CD8-positive, alpha-beta memory T cell (primary cell): ENCODE data around the gene YIF1A. TPM values are rescaled to one million over a fixed set of nuclear protein-coding genes. Genes with fewer than 3 reads are reported as not detected.
A peak's percentile ranks its signal among the peaks of the same experiment; 100 is the strongest.

Experiments
- CTCF ChIA-PET: fragments of 350-600 bp; sonication (Branson Sonifier 250); formaldehyde crosslinking; loops from one replicate; lab custom pipeline; 2021; ENCODE audit warnings: antibody characterized with exemption; lab: Charles Lee
- POLR2A ChIA-PET: fragments of 350-600 bp; sonication (Branson Sonifier 250); formaldehyde crosslinking; loops from one replicate; lab custom pipeline; 2021; ENCODE audit warnings: antibody characterized with exemption; lab: Charles Lee
- DNase-seq, 5 donors: peaks; one replicate each; pipeline versions ENCODE4 v3.0.0 to v3.0.0-alpha.2; 2020 to 2022; ENCODE audit warnings: mixed read lengths in 1 of 5
- H3K27ac ChIP-seq: one replicate; pipeline ENCODE4 v1.7.0; 2013; ENCODE audit warnings: low read depth, mild to moderate bottlenecking, low read length, moderate library complexity
- H3K27me3 ChIP-seq: 2 replicates; pipeline ENCODE4 v1.7.0; 2013; ENCODE audit warnings: low read length, mild to moderate bottlenecking; ENCODE audit not compliant: insufficient read depth, poor library complexity, severe bottlenecking
- H3K36me3 ChIP-seq: 2 replicates; pipeline ENCODE4 v1.7.0; 2013; ENCODE audit warnings: mild to moderate bottlenecking, low read length, moderate library complexity; ENCODE audit not compliant: insufficient read depth
- H3K4me1 ChIP-seq: 2 replicates; pipeline ENCODE4 v1.7.0; 2013; ENCODE audit warnings: mild to moderate bottlenecking, low read length, moderate library complexity; ENCODE audit not compliant: insufficient read depth
- H3K4me3 ChIP-seq: 2 replicates; pipeline ENCODE4 v1.7.0; 2013; ENCODE audit warnings: mild to moderate bottlenecking, low read length
- H3K9me3 ChIP-seq: 2 replicates; pipeline ENCODE4 v1.7.0; 2013; ENCODE audit warnings: mild to moderate bottlenecking, low read length
- H3K27ac Mint-ChIP-seq, 8 donors: one replicate each; pipeline ENCODE4 v1.8.0; 2020 to 2021; ENCODE audit warnings: mixed read lengths in 8 of 8, mild to moderate bottlenecking in 6 of 8, inconsistent platforms in 3 of 8, moderate library complexity in 3 of 8
- H3K27me3 Mint-ChIP-seq, 2 donors: one replicate each; pipeline ENCODE4 v1.8.0; 2020 to 2021; ENCODE audit warnings: mixed read lengths in 2 of 2, mild to moderate bottlenecking in 1 of 2, moderate library complexity in 1 of 2
- H3K36me3 Mint-ChIP-seq, 3 donors: one replicate each; pipeline ENCODE4 v1.8.0; 2020 to 2021; ENCODE audit warnings: mixed read lengths in 3 of 3, inconsistent platforms in 1 of 3, mild to moderate bottlenecking in 1 of 3
- H3K4me1 Mint-ChIP-seq, 3 donors: one replicate each; pipeline ENCODE4 v1.8.0; 2020 to 2021; ENCODE audit warnings: mixed read lengths in 3 of 3, inconsistent platforms in 1 of 3, mild to moderate bottlenecking in 1 of 3
- H3K4me3 Mint-ChIP-seq, 7 donors: one replicate each; pipeline ENCODE4 v1.8.0; 2020 to 2021; ENCODE audit warnings: mixed read lengths in 7 of 7, mild to moderate bottlenecking in 6 of 7, moderate library complexity in 4 of 7, inconsistent platforms in 2 of 7
- H3K9me3 Mint-ChIP-seq, 5 donors: one replicate each; pipeline ENCODE4 v1.8.0; 2020 to 2022; ENCODE audit warnings: mixed read lengths in 5 of 5, mild to moderate bottlenecking in 3 of 5, moderate library complexity in 2 of 5, inconsistent platforms in 1 of 5
- polyA plus RNA-seq: library from polyadenylated mRNA; unstranded; fragments of 300-500 nt; fragmentation: Illumina TruSeq; gene quantifications from one replicate; pipeline ENCODE4 v1.2.3, GENCODE V29; 2021
- total RNA-seq, 2 experiments: library from RNA; stranded (reverse); gene quantifications; one replicate each; pipeline ENCODE4 v1.2.3, GENCODE V29; 2021

YIF1A gene
- total and polyA plus RNA-seq, 3 experiments from 2014 or later = 61.7 to 97.3 (median 96.5) TPM

DNA sequence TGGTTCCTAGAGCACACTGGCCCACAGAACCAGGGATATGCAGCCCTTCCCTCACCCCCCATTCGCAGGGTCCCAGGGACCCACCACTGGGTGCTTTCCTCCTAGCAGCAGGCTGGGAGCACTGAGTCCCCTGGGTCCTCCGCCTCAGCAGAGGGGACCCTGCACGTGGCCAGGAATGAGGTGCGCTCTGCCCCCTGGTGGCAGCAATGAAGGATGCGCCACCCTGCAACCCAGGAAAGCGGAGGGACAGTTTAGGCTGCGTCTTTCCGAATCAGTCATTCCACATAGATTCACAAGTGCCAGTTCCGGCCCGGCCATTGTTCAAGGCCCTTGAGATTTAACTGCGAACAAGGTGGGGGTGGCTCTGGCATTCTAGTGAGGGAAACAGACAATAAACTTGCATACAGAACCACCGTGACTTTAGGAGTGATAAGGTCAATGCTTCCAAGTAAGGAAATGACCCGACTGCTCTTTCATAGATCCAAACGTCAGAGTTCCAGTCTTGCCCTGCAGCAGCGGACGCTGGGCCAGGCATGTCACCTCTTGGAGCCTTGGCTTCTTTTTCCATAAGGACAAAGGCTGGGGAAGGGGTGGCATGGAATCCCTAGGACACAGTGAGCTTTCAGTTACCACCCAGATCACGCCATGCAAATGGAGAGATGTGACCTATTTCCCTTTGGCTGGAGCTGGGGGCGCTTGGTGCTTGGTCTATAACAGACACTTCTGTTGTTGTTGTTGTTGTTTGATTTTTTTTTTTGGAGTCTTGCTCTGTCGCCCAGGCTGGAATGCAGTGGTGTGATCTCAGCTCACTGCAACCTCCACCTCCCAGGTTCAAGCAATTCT lies 39.6 kb upstream of the YIF1A start:
- Histone ChIP-seq H3K36me3 (no peaks in the 10 kb centered on the region), H3K4me1 (peaks cover 40% of the 10 kb centered on the region), H3K27ac (peak overlapping the region; percentile 22), H3K27me3 (no peaks in the 10 kb centered on the region), H3K4me3 (peak overlapping the region; percentile 38), H3K9me3 (no peaks in the 10 kb centered on the region)
- Mint-ChIP-seq H3K4me3 (peak overlapping the region; percentile 15 to 70 (median 57)), H3K36me3 (peaks cover 0 to 7% (median 0%) of the 10 kb centered on the region in 3 donors), H3K27ac (peak overlapping the region; percentile 79 to 94 (median 92)), H3K9me3 (no peaks in the 10 kb centered on the region), H3K27me3 (peaks cover 0 to 3% of the 10 kb centered on the region in 2 donors), H3K4me1 (peaks cover 35 to 51% (median 37%) of the 10 kb centered on the region in 3 donors)
- POLR2A ChIA-PET = interaction anchor here (1.6 kb wide), 1 partner anchor 16 kb away, joined by 6 read pairs; no protein-coding TSS in a partner anchor
- DNase-seq = peak; percentile 70 to 85 (median 79)
- CTCF ChIA-PET = interaction anchor here (0.7 to 2.5 kb wide), 7 partner anchors 11 to 61 kb away, joined by 3 to 46 read pairs (median 6); partner anchors contain the start of genes BRMS1 and CD248

- ChIA-PET CTCF (no interaction called here), POLR2A (no interaction called here)
- no peaks in the 10 kb centered on the region for H3K36me3 ChIP-seq
- H3K4me1 ChIP-seq = peaks cover 40% of the 10 kb centered on the region
- Mint-ChIP-seq H3K27ac (peak overlapping the region; percentile 79 to 94 (median 92)), H3K4me3 (peak overlapping the region in 6 of 7 donors; percentile 35 to 70 (median 58)), H3K4me1 (peaks cover 38 to 51% (median 40%) of the 10 kb centered on the region in 3 donors), H3K9me3 (no peaks in the 10 kb centered on the region), H3K36me3 (peaks cover 0 to 5% (median 0%) of the 10 kb centered on the region in 3 donors), H3K27me3 (peaks cover 0 to 3% of the 10 kb centered on the region in 2 donors)
- no peaks in the 10 kb centered on the region for H3K9me3 ChIP-seq
- peak overlapping the region; percentile 2 for H3K4me3 ChIP-seq
- no peaks in the 10 kb centered on the region for H3K27me3 ChIP-seq
- DNase-seq = peak in 4 of 5 donors; percentile 50 to 83 (median 68)
- H3K27ac ChIP-seq = peak overlapping the region; percentile 22
Observed at GRCh38 chr11:66328031-66328301, 39.0 kb upstream of the YIF1A start.

- H3K27me3 Mint-ChIP-seq = peaks cover 0 to 3% of the 10 kb centered on the region in 2 donors
- no peak for DNase-seq
- H3K27ac Mint-ChIP-seq = peak overlapping the region; percentile 79 to 94 (median 92)
- peaks cover 40 to 52% (median 40%) of the 10 kb centered on the region in 3 donors for H3K4me1 Mint-ChIP-seq
- Histone ChIP-seq H3K4me1 (peaks cover 40% of the 10 kb centered on the region), H3K27me3 (no peaks in the 10 kb centered on the region), H3K36me3 (no peaks in the 10 kb centered on the region), H3K27ac (no peak overlapping the region), H3K4me3 (peak overlapping the region; percentile 2), H3K9me3 (no peaks in the 10 kb centered on the region)
- ChIA-PET POLR2A (interaction anchor here (0.5 to 1.8 kb wide), 5 partner anchors 10 to 929 kb away, joined by 3 to 10 read pairs (median 6); partner anchors contain the start of gene CD248), CTCF (interaction anchor here (1.1 to 4.0 kb wide), 3 partner anchors 10 to 58 kb away, joined by 3 to 47 read pairs (median 8); partner anchors contain the start of gene CD248)
- no peaks in the 10 kb centered on the region for H3K9me3 Mint-ChIP-seq
- H3K4me3 Mint-ChIP-seq = peak overlapping the region; percentile 6 to 70 (median 35)
- H3K36me3 Mint-ChIP-seq = no peaks in the 10 kb centered on the region
Observed at GRCh38 chr11:66327171-66328030, 38.5 kb upstream of the YIF1A start.

DNA sequence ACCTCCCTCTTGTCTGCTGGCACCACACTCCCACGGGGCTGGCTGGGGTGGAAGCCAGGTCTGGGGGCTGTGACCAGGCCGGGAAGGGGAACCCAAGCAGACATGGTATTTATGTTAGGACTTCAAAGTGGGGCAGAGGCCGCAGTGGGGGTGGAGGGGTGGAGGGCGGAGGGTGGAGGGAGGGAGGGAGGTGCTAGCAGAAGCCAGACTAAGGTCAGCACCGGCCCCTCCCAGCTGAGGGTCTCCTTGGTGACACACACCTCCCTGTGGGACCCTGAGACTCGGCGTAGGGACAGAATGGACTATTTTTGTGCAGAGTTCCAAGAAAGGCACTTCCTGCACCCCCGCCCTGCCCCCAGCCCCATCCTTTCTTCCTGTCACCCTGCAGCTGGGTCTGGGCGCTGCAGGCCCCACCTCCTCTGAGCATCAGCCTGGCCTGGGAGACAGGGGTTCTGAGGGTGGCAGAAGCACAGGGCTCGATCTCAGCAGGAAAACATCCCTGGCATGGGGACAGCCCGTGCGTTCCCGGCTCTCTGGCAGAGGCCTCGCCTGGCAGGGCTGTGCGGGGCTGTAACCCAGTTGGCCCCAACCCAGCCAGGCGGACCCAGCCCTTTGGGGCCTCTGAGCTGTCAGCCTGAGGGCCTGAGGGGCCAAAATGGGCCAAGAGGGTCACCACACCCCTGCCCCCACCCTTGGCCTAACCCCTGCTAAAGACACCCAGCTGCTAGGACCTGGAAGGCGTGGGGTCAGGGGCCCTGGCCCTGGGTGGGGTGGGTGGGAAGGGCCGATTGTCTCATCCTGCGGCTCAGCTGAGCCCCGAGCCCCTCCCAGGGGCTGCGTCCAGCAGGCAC lies 37.5 kb upstream of the YIF1A start:
- no peaks in the 10 kb centered on the region for H3K9me3 ChIP-seq
- Mint-ChIP-seq H3K9me3 (no peaks in the 10 kb centered on the region), H3K36me3 (no peaks in the 10 kb centered on the region), H3K27ac (peak overlapping the region; percentile 68 to 96 (median 84)), H3K27me3 (peaks cover 0 to 3% of the 10 kb centered on the region in 2 donors), H3K4me1 (peaks cover 42 to 55% (median 42%) of the 10 kb centered on the region in 3 donors), H3K4me3 (peak overlapping the region in 3 of 7 donors; percentile 52 to 65 (median 65))
- DNase-seq = peak in 1 of 5 donors; percentile 57
- H3K36me3 ChIP-seq = no peaks in the 10 kb centered on the region
- H3K27me3 ChIP-seq = no peaks in the 10 kb centered on the region
- H3K4me1 ChIP-seq = peaks cover 44% of the 10 kb centered on the region
- CTCF ChIA-PET = interaction anchor here (1.1 to 4.0 kb wide), 3 partner anchors 9 to 59 kb away, joined by 3 to 47 read pairs (median 8); partner anchors contain the start of gene CD248
- no peak overlapping the region for H3K4me3 ChIP-seq
- POLR2A ChIA-PET = interaction anchor here (0.5 to 1.8 kb wide), 6 partner anchors 9 to 930 kb away, joined by 3 to 10 read pairs (median 5); partner anchors contain the start of gene CD248
- no peak overlapping the region for H3K27ac ChIP-seq

GRCh38 chr11:66325263-66325671 lies 36.3 kb upstream of the YIF1A start:
- H3K4me1 ChIP-seq = peaks cover 46% of the 10 kb centered on the region
- H3K9me3 ChIP-seq = no peaks in the 10 kb centered on the region
- H3K27me3 ChIP-seq = no peaks in the 10 kb centered on the region
- H3K27ac ChIP-seq = no peak overlapping the region
- H3K36me3 Mint-ChIP-seq = no peaks in the 10 kb centered on the region
- peaks cover 0 to 3% of the 10 kb centered on the region in 2 donors for H3K27me3 Mint-ChIP-seq
- peak overlapping the region in 7 of 8 donors; percentile 34 to 96 (median 76) for H3K27ac Mint-ChIP-seq
- ChIA-PET POLR2A (no interaction called here), CTCF (interaction anchor here (1.1 to 4.0 kb wide), 2 partner anchors 13 to 16 kb away, joined by 3 to 47 read pairs; no protein-coding TSS in a partner anchor)
- H3K9me3 Mint-ChIP-seq = peaks cover 0 to 1% (median 0%) of the 10 kb centered on the region in 5 donors
- H3K4me3 ChIP-seq = no peak overlapping the region
- H3K4me1 Mint-ChIP-seq = peaks cover 42 to 56% (median 43%) of the 10 kb centered on the region in 3 donors
- H3K36me3 ChIP-seq = no peaks in the 10 kb centered on the region
- peak overlapping the region in 1 of 7 donors; percentile 13 for H3K4me3 Mint-ChIP-seq
- no peak for DNase-seq

DNA sequence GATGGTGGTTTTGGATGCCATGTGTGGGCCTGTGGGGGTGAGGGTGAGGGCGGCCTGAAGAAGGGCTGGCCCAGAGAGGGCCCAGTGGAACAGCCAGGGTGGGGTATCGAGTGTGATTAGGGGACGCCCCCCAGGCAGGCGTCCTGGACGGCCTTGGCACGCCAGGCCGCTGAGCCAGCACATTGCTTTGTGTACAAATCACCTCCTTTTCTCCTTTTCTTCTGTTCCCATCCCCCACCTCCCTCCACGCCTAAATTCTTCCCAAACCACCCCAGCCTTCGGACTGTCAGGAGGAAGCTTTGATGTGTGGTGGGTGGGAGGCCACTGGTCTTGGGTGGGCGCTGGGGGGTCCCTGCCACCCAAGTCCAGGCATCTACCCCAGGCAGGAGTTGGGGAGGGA lies 35.7 kb upstream of the YIF1A start:
- Histone ChIP-seq H3K9me3 (no peaks in the 10 kb centered on the region), H3K4me1 (peaks cover 46% of the 10 kb centered on the region), H3K27me3 (no peaks in the 10 kb centered on the region), H3K27ac (no peak overlapping the region), H3K36me3 (no peaks in the 10 kb centered on the region), H3K4me3 (no peak overlapping the region)
- DNase-seq = no peak
- Mint-ChIP-seq H3K36me3 (no peaks in the 10 kb centered on the region), H3K27ac (peak overlapping the region in 5 of 8 donors; percentile 45 to 87 (median 78)), H3K4me3 (peak overlapping the region in 1 of 7 donors; percentile 48), H3K27me3 (peaks cover 0 to 3% of the 10 kb centered on the region in 2 donors), H3K9me3 (peaks cover 0 to 4% (median 0%) of the 10 kb centered on the region in 5 donors), H3K4me1 (peaks cover 46 to 62% (median 48%) of the 10 kb centered on the region in 3 donors)
- ChIA-PET POLR2A (interaction anchor here (1.0 kb wide), 1 partner anchor 12 kb away, joined by 3 read pairs; no protein-coding TSS in a partner anchor), CTCF (interaction anchor here (1.1 to 4.0 kb wide), 2 partner anchors 13 to 15 kb away, joined by 3 to 47 read pairs; no protein-coding TSS in a partner anchor)
